Activated naive CD4-positive, alpha-beta T cell treated with anti-CD3 and anti-CD28 coated beads, Interleukin-2, amount 50 U/mL, for 16 hours (primary cell): ENCODE measurements around the gene ACTG2.
A peak's percentile ranks its signal among the peaks of the same experiment; 100 is the strongest.
"Not testable (repeated sequence)": the region's sequence is repeated elsewhere in the genome, so short reads cannot be mapped to it uniquely, and the experiment has no call there.

Experiments
- DNase-seq: peaks from one replicate; pipeline ENCODE4 v3.0.0-alpha.2; 2020

Gene ACTG2

GRCh38 chr2:73892631-73893329 lies at the start of gene ACTG2:
TSS of gene ACTG2 (plus strand) at chr2:73893008. CDS start at chr2:73901312, 8,304 bp downstream.
- DNase-seq = no peak

- no peak for DNase-seq
Measured at GRCh38 chr2:73844087-73844486, 48.7 kb upstream of the ACTG2 start.

DNA sequence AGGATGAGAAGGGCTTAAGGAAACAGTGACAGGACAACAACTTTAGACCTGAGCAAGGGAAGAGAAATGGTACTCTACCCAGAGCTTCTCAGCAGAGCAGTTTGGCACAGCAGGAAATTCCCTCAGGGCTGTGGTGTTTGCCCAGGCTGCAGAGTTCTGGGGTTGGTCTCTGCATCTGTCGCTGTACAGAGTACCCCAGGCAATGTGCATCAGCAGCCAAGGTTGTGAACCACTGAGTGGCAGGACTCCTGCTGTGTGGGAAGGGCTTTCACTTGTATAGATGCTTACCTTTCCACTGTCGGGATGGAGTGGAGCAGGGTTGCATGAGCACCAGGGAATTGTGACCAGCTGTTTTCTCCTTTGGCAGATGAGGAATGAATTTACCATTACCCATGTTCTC lies 42.8 kb upstream of the ACTG2 start:
- no peak for DNase-seq

DNA sequence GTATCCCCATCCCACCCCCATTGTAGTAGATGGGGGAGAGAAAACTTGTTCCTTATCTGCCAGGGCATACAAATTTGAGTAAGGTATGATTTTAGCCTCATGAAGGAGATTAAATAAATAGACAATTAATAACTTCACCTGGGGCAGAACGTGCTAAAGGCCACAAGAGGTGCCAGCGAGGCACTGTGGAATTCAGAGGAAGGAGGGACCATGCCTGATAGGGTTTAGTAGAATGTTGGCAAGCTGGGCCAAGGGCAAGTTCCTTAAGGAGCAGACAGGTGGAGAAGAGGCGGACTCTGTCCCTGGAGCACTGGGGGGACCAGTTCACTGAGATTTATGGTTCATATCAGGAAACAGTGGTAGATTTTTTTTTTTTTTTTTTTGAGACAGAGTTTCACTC lies 41.5 kb upstream of the ACTG2 start:
- DNase-seq = no peak

- no peak for DNase-seq
Measured at GRCh38 chr2:73852020-73852419, 40.8 kb upstream of the ACTG2 start.

DNA sequence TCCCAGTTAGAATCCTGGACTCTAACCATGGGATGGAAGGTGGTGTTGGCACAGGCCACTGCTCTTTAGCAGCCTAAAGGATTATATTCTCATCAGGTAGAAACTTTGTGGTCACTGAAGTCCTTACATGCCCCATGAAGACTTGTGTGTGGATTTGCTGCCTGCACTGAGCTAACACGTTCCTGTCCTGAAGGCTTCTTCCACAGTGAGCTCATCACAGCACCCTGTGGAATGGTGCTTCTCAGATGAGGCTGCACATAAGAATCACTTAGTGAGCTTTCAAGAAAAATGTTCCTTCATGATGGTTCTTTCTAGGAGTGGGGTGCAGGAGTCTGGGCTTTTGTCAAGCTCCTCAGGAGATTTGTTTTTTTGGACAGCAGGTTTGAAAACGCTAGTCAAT lies 37.3 kb upstream of the ACTG2 start:
- DNase-seq = no peak

DNA sequence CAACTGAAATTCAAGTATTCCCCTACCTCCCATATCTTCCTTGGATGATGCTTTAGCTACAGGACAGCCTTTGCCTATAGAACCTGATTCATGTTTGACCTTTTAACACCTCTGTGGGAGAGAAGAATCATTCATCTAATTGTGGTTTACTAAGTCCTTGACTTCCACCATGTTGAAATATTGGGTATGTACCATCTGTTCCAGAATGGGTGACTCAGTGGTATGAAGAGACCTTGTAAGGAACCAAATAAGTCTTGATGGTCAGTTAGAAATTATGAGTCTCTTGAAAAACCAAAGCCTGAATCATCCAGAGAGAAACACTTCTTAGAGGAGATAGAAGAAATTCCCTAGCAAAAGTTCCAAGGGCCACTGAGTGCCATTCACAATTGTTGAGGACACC lies 36.6 kb upstream of the ACTG2 start:
- no peak for DNase-seq

- peak; percentile 44 for DNase-seq
Measured at GRCh38 chr2:73859721-73860586, 32.9 kb upstream of the ACTG2 start.

DNA sequence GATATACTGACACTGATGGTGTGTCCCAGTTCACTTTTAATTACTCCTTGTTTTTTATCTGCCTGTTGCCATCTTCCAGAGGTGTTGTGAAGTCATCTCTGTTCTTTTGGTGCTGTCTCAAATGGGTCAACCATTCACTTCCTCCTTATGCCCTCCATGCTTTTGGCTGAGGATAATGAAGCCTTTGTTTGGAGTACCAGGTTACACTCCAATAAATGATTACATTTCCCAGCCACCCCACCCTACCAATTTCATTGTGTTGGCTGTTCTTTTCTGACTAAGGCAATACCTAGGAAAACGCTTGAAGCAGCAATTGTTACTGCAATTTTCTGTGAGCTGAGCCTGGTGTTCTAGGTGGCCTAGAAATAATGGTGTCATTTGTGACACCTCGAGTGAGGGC lies 29.8 kb upstream of the ACTG2 start:
- no peak for DNase-seq

- no peak for DNase-seq
Measured at GRCh38 chr2:73868204-73868978, 24.4 kb upstream of the ACTG2 start.

GRCh38 chr2:73870084-73870483 lies 22.7 kb upstream of the ACTG2 start:
- no peak for DNase-seq

DNA sequence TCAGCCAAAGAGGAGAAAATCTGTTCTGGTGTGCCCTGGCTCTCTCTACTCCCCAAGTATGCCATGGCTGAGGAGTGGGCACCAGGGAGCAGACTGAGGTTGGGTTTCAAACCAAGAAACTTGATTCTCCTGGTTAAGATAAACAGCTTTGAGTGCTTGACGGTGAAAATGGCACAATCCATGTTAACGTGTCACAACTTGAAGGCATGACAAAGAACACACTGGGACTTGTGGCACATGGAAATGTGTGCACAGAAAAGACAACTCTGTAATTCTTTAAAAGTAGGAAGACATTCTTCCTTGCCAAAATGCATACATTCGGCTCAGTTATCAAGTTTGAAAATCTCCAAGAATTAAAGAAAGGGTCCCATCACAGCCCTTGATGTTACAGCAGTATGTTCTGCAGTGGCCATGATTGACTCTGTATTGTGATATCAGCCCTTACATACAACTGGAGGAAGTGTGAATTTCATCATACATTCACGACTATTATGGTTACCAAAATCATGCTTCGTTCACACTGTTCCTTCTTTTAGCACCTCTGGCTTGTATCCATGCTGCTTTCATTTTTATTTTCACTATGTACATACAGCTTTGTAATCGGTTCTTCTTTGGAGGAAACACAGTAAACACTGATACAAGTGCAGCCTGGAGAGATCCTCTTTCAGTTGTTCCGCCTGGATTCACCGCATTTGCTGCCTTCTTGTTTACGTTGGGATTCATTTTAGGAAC lies 15.6 kb upstream of the ACTG2 start:
- no peak for DNase-seq

- DNase-seq = not testable (repeated sequence)
Measured at GRCh38 chr2:73877984-73878383, 14.8 kb upstream of the ACTG2 start.

GRCh38 chr2:73885406-73885805 lies 7.4 kb upstream of the ACTG2 start:
- no peak for DNase-seq

GRCh38 chr2:73886357-73886756 lies 6.5 kb upstream of the ACTG2 start:
- DNase-seq = peak; percentile 44

- peak; percentile 24 for DNase-seq
Measured at GRCh38 chr2:73887596-73888353, 5.0 kb upstream of the ACTG2 start.

DNA sequence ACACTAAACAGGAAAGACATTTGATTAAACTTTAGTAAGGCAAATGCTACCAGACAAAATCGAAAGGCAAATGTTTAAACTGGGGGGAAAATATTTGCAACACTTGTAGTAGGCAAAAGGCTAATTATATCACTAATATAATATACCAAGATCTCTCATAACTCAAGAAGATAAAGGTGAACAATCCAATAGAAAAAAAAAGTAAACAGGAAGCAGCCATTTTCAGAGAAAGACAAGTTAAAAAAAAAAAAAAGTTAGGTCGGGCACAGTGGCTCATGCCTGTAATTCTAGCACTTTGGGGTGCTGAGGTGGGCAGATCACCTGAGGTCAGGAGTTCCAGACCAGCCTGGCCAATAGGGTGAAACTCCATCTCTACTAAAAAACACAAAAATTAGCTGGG lies 4.4 kb upstream of the ACTG2 start:
- DNase-seq = no peak

DNA sequence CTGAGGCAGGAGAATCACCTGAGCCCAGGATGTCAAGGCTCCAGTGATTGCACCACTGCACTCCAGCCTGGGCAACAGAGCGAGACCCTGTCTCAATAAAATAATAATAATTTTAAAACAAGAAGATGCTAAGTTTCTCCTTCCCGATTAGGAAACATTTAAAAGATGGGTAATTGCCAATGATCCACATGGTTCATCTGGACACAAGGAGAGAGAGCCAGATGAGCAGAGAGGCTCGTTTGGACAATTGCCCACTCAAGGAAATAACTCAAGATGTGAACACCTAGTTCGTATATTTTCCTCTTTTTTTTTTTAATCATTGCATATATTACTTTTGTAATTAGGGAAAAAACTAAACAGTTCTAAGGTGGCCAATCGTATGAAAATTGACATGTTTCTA lies 3.6 kb upstream of the ACTG2 start:
- DNase-seq = no peak

- no peak for DNase-seq
Measured at GRCh38 chr2:73890301-73891092, 2.3 kb upstream of the ACTG2 start.

DNA sequence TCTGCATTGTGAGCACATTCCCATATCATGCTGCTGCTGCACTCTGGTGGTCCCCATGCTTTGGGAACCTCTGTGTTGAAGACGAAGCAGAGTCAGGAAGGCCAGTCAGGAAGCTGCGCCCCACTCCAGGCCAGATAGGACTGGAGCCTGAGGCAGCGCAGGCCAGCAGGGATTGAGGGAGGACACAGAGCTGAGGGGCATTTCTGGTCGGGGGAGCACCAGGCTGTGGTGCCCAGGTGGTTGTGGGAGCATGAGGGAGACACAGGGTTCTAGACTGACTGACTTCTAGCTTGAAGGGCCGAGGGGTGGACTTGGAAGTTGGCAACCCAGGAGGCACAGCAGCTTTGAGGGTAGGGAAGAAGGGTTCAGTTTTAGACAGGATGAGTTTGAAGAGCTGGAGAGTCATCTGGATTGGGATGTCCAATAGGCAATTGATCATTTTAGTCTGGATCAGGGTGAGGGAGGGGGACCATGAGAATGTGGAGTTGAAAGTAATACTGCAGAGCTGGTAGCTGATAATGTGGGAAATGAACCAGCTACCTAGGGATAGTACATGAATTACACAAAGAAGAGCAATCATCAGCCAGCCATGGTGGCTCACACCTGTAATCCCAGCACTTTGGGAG lies 1.4 kb upstream of the ACTG2 start:
- no peak for DNase-seq
